OCI-LY1 (cell line): Measurements from ENCODE around the gene RSRP1.

ENCODE experiments used
- H2AFZ ChIP-seq: fragments of 200-600 bp; sonication (generic), shearing (Covaris generic); 2 replicates; pipeline ENCODE4 v1.6.0; 2014; ENCODE audit warnings: antibody characterized with exemption, mild to moderate bottlenecking, low read length
- H3F3A ChIP-seq: fragments of 200-600 bp; sonication (generic), shearing (Covaris generic); 2 replicates; pipeline ENCODE4 v1.6.0; 2014; ENCODE audit warnings: mild to moderate bottlenecking, antibody characterized with exemption, low read length, moderate library complexity; ENCODE audit not compliant: insufficient read depth
- H3K27ac ChIP-seq: fragments of 200-600 bp; sonication (generic); 2 replicates; pipeline ENCODE4 v1.5.1; 2014; ENCODE audit warnings: low read length, mixed run types, mild to moderate bottlenecking, low read depth; ENCODE audit not compliant: poor library complexity, severe bottlenecking
- H3K27me3 ChIP-seq: fragments of 200-600 bp; sonication (generic); 2 replicates; pipeline ENCODE4 v1.6.0; 2014; ENCODE audit warnings: antibody characterized with exemption, mild to moderate bottlenecking, low read length, moderate library complexity; ENCODE audit not compliant: insufficient read depth
- H3K36me3 ChIP-seq: fragments of 200-600 bp; sonication (generic); 2 replicates; pipeline ENCODE4 v1.6.1; 2014; ENCODE audit warnings: mild to moderate bottlenecking, antibody characterized with exemption, low read length, moderate library complexity, mixed read lengths; ENCODE audit not compliant: insufficient read depth
- H3K4me1 ChIP-seq: fragments of 200-600 bp; sonication (generic); 2 replicates; pipeline ENCODE4 v1.5.1; 2014; ENCODE audit warnings: mild to moderate bottlenecking, low read length, moderate library complexity; ENCODE audit not compliant: insufficient read depth, severe bottlenecking
- H3K4me2 ChIP-seq: fragments of 200-600 bp; sonication (generic), shearing (Covaris generic); 2 replicates; pipeline ENCODE4 v1.6.1; 2014; ENCODE audit warnings: low read length
- H3K4me3 ChIP-seq: fragments of 200-600 bp; sonication (generic); 2 replicates; pipeline ENCODE4 v1.5.1; 2014; ENCODE audit warnings: low read length, low read depth, mild to moderate bottlenecking, mixed read lengths; ENCODE audit not compliant: poor library complexity, severe bottlenecking
- H3K79me2 ChIP-seq: fragments of 200-600 bp; shearing (Covaris generic); 2 replicates; pipeline ENCODE4 v1.6.1; 2016; ENCODE audit warnings: mixed run types, low read length, mixed read lengths; ENCODE audit not compliant: insufficient read depth
- H3K9ac ChIP-seq: fragments of 200-600 bp; sonication (generic), shearing (Covaris generic); 2 replicates; pipeline ENCODE4 v1.6.1; 2014; ENCODE audit warnings: mild to moderate bottlenecking, low read length, mixed read lengths
- H3K9me2 ChIP-seq: fragments of 200-600 bp; sonication (generic), shearing (Covaris generic); 2 replicates; pipeline ENCODE4 v1.6.1; 2014; ENCODE audit warnings: low read depth, mild to moderate bottlenecking, low read length, mixed read lengths
- H3K9me3 ChIP-seq: fragments of 200-600 bp; shearing (Covaris generic); 2 replicates; pipeline ENCODE4 v1.6.1; 2014; ENCODE audit warnings: low read length, mixed read lengths
- H4K20me1 ChIP-seq: fragments of 200-600 bp; sonication (generic), shearing (Covaris generic); 2 replicates; pipeline ENCODE4 v1.6.0; 2016; ENCODE audit warnings: mild to moderate bottlenecking, low read length; ENCODE audit not compliant: insufficient read depth
- EZH2 ChIP-seq: fragments of 200-600 bp; sonication (generic), shearing (Covaris generic); IDR thresholded peaks from 2 replicates; pipeline ENCODE4 v1.8.0; 2017; ENCODE audit warnings: borderline replicate concordance, mixed run types, mild to moderate bottlenecking, antibody characterized with exemption, low read length, moderate library complexity, mixed read lengths
- TF ChIP-seq, protein P1 (sequence below): fragments of 200-600 bp; sonication (generic), shearing (Covaris generic); IDR thresholded peaks from 2 replicates; pipeline ENCODE4 v1.5.1; 2017; ENCODE audit warnings: mild to moderate bottlenecking, antibody characterized with exemption, low read length, moderate library complexity, mixed read lengths

RSRP1 gene

DNA sequence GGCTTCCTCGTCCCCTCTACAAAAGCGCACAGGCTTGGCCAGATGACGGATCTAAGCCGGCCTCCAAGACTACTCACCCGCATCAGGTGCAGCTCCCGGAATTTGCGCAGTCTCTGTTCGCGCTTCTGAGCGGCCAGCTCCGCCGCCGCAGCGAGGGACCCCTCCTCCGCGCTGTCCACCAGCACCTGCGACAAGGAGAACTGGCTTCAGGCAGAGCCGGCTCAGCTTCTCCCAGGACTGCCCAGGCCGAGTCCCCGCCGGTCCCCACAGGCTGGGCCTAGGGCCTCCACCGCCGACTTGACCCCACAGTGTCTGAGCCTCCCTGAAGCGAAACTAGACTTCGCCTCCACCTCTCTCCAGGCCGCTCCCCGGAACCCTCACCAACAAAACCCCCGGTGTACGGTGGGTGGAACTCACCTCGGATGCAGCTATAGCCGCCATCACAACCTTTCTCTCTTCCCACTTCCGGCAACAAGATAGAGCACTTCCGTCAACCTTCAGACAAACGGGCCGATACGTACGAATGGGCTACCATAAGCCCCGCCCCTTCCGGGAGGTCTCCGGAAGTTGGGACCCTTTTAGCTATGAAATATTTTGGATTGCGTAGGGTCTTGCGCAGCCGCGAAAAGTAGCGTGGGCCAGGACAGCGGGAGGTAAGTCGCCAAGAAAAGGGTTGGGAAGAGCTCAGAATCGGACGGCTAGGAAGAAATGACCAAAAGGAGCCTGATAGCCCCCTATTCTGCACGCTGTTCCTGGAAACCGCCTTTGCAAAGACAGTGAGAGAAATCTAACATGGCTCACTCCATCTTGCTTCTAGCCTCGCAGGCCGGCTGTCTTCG is 15.0 kb downstream of the RSRP1 start, which contains the start of gene SYF2:
SYF2 (minus strand) TSS at position 476 of the 839 bp plus-strand sequence; CDS start at position 441, 35 bp downstream.
- H3K27ac ChIP-seq, result peak within 1 kb of the TSS; percentile 82
- peaks cover 9% of the 10 kb centered on the region; the same call in 1 of the 2 replicates for H3K79me2 ChIP-seq
- H2AFZ ChIP-seq, result no peak within 1 kb of the TSS

DNA sequence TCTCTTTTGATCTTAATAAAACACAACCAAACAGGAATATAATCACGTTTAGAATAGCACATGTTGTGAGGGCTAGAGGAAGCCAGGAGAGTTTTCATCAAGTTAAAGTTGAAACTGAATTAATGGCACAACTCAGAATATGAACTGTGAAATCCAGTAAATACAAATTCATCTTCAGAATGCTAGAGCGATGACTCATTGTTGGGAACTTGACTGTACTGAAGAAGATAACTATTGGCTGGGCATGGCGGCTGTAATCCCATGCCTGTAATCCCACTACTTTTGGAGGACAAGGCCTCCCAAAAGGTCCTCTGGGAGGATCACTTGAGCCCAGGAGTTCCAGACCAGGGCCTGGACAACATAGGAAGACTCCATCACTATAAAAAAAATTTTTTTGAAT is 23.8 kb downstream of the RSRP1 start:
- Histone ChIP-seq H3K9ac (no peak overlapping the region), H3K9me2 (no peaks in the 10 kb centered on the region), H3K79me2 (no peaks in the 10 kb centered on the region), H3K27ac (no peak overlapping the region), H3K27me3 (no peaks in the 10 kb centered on the region), H3K9me3 (no peaks in the 10 kb centered on the region), H3F3A (no peaks in the 10 kb centered on the region), H3K4me3 (no peak overlapping the region), H3K4me2 (no peak overlapping the region), H3K4me1 (no peaks in the 10 kb centered on the region), H2AFZ (no peak overlapping the region), H3K36me3 (peaks cover 69% of the 10 kb centered on the region), H4K20me1 (no peaks in the 10 kb centered on the region)
- no peak for TF ChIP-seq EZH2
- TF ChIP-seq, protein P1, sequence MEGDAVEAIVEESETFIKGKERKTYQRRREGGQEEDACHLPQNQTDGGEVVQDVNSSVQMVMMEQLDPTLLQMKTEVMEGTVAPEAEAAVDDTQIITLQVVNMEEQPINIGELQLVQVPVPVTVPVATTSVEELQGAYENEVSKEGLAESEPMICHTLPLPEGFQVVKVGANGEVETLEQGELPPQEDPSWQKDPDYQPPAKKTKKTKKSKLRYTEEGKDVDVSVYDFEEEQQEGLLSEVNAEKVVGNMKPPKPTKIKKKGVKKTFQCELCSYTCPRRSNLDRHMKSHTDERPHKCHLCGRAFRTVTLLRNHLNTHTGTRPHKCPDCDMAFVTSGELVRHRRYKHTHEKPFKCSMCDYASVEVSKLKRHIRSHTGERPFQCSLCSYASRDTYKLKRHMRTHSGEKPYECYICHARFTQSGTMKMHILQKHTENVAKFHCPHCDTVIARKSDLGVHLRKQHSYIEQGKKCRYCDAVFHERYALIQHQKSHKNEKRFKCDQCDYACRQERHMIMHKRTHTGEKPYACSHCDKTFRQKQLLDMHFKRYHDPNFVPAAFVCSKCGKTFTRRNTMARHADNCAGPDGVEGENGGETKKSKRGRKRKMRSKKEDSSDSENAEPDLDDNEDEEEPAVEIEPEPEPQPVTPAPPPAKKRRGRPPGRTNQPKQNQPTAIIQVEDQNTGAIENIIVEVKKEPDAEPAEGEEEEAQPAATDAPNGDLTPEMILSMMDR, result no peak

More for the DNA sequence above, 15.0 kb downstream of the RSRP1 start, which contains the start of gene SYF2:
- no peaks in the 10 kb centered on the region for H4K20me1 ChIP-seq
- peak within 1 kb of the TSS; percentile 95 for H3K4me3 ChIP-seq
- peaks cover 37% of the 10 kb centered on the region for H3K4me1 ChIP-seq
- peaks cover 3% of the 10 kb centered on the region; the same call in 1 of the 2 replicates for H3F3A ChIP-seq
- TF ChIP-seq, protein P1, result no peak
- no peak for TF ChIP-seq EZH2
- H3K9me2 ChIP-seq, result no peaks in the 10 kb centered on the region
- H3K9me3 ChIP-seq, result no peaks in the 10 kb centered on the region
- no peaks in the 10 kb centered on the region for H3K27me3 ChIP-seq
- peaks cover 41% of the 10 kb centered on the region for H3K36me3 ChIP-seq
- H3K9ac ChIP-seq, result peak within 1 kb of the TSS; percentile 91
- peak within 1 kb of the TSS; percentile 82 for H3K4me2 ChIP-seq

DNA sequence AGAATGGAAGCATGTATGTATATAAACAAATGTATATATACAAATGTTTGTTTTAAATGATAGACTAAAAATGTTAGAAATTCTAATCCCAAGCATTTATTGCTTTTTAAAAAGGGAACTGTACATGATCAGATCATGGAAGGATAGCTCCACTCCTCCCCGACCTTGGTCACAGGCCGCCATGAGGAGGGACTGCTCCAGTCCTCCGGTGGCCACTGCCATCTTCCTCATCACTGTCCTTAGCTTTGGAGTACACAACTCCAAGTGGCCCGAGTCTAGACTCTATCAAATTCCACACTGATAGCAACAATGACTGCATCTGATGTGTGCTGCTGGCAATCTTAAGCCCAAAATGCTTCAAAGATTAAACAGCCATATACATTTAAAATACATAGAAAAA is 24.6 kb downstream of the RSRP1 start:
- no peaks in the 10 kb centered on the region for H3K27me3 ChIP-seq
- peaks cover 61% of the 10 kb centered on the region for H3K36me3 ChIP-seq
- no peaks in the 10 kb centered on the region for H3K4me1 ChIP-seq
- H3K27ac ChIP-seq, result no peak overlapping the region
- no peak overlapping the region for H3K4me3 ChIP-seq
- TF ChIP-seq, protein P1, result no peak
- TF ChIP-seq EZH2, result no peak
- H3K9me2 ChIP-seq, result no peaks in the 10 kb centered on the region
- H3K9me3 ChIP-seq, result no peaks in the 10 kb centered on the region
- no peaks in the 10 kb centered on the region for H3K79me2 ChIP-seq
- H3K9ac ChIP-seq, result no peak overlapping the region
- no peak overlapping the region for H3K4me2 ChIP-seq
- H3F3A ChIP-seq, result no peaks in the 10 kb centered on the region
- no peaks in the 10 kb centered on the region for H4K20me1 ChIP-seq
- H2AFZ ChIP-seq, result no peak overlapping the region
